Lower lobe of right lung (tissue), 2 donors: Measurements from ENCODE around the gene PTPRN2. TPM values are rescaled to one million over a fixed set of nuclear protein-coding genes. Genes with fewer than 3 reads are reported as not detected.

ENCODE experiments used
- ATAC-seq, 2 donors: fragments of 200-7000 bp; cut with Tn5 transposase; one replicate each; pipeline ENCODE4 v1.9.1; 2020 to 2022; ENCODE audit warnings: mild to moderate bottlenecking in 2 of 2, moderate library complexity in 2 of 2
- DNase-seq: peaks from one replicate; pipeline ENCODE4 v3.0.0-alpha.2; 2020
- H3K27ac ChIP-seq: fragments of 200-600 bp; one replicate; pipeline ENCODE4 v1.8.0; 2022
- H3K27me3 ChIP-seq: fragments of 200-600 bp; one replicate; pipeline ENCODE4 v1.8.0; 2022; ENCODE audit warnings: low read depth
- H3K36me3 ChIP-seq: fragments of 200-600 bp; one replicate; pipeline ENCODE4 v1.8.0; 2022; ENCODE audit warnings: mild to moderate bottlenecking
- H3K4me1 ChIP-seq: fragments of 200-600 bp; one replicate; pipeline ENCODE4 v1.8.0; 2022
- H3K4me3 ChIP-seq: fragments of 200-600 bp; one replicate; pipeline ENCODE4 v1.8.0; 2022; ENCODE audit warnings: mild to moderate bottlenecking
- H3K9me3 ChIP-seq: fragments of 200-600 bp; one replicate; pipeline ENCODE4 v1.8.0; 2022
- CTCF ChIP-seq: fragments of 200-600 bp; IDR thresholded peaks from one replicate; pipeline ENCODE4 v1.8.0; 2022; ENCODE audit warnings: antibody characterized with exemption, mild to moderate bottlenecking
- intact Hi-C: fragments of 100-400 bp; cut with DNase I; formaldehyde crosslinking; loops from one replicate; pipeline ENCODE4 v1.11.0; 2022
- total RNA-seq: library from RNA; stranded (reverse); fragmentation: NEBNext Ultra II Directional; extraction: Animal tissue kit (Norgen Biotek cat#: 25700); gene quantifications from one replicate; pipeline ENCODE4 v1.2.1, GENCODE V29; 2021
- donor health status: DM: no; HTN: yes; CAD: no; lungs with severe emphysema.

The PTPRN2 gene
- total RNA-seq, 1 donor from 2014 or later, result 6.8 TPM

GRCh38 chr7:158357898-158358821, 229.5 kb downstream of the PTPRN2 start:
- H3K27me3 ChIP-seq, result no peaks in the 10 kb centered on the region
- H3K4me3 ChIP-seq, result no peak overlapping the region
- ATAC-seq (peak in 1 of 2 donors; percentile 10), DNase-seq (no peak)
- no peaks in the 10 kb centered on the region for H3K4me1 ChIP-seq
- no peaks in the 10 kb centered on the region for H3K36me3 ChIP-seq
- TF ChIP-seq CTCF, result no peak
- intact Hi-C loops, result no loop called here
- no peak overlapping the region for H3K27ac ChIP-seq
- peaks cover 7% of the 10 kb centered on the region for H3K9me3 ChIP-seq

- DNase-seq (no peak), ATAC-seq (no peak)
- Histone ChIP-seq H3K4me1 (no peaks in the 10 kb centered on the region), H3K36me3 (no peaks in the 10 kb centered on the region), H3K9me3 (peaks cover 7% of the 10 kb centered on the region), H3K4me3 (no peak overlapping the region), H3K27me3 (no peaks in the 10 kb centered on the region), H3K27ac (no peak overlapping the region)
- no peak for TF ChIP-seq CTCF
- intact Hi-C loops, result no loop called here
These were observed 230.3 kb downstream of the PTPRN2 start for GRCh38 chr7:158357106-158357897.

- no peak for TF ChIP-seq CTCF
- H3K9me3 ChIP-seq, result peaks cover 7% of the 10 kb centered on the region
- no peak for ATAC-seq
- no peak overlapping the region for H3K4me3 ChIP-seq
- intact Hi-C loops, result no loop called here
- no peak for DNase-seq
- H3K36me3 ChIP-seq, result no peaks in the 10 kb centered on the region
- no peaks in the 10 kb centered on the region for H3K27me3 ChIP-seq
- H3K4me1 ChIP-seq, result no peaks in the 10 kb centered on the region
- H3K27ac ChIP-seq, result no peak overlapping the region
These were observed 231.2 kb downstream of the PTPRN2 start for GRCh38 chr7:158356454-158356853.

- ATAC-seq, result no peak
- no peak for DNase-seq
- Histone ChIP-seq H3K27ac (no peak overlapping the region), H3K9me3 (peaks cover 7% of the 10 kb centered on the region), H3K4me3 (no peak overlapping the region), H3K4me1 (no peaks in the 10 kb centered on the region), H3K27me3 (no peaks in the 10 kb centered on the region), H3K36me3 (no peaks in the 10 kb centered on the region)
- intact Hi-C loops, result no loop called here
- no peak for TF ChIP-seq CTCF
These were observed 232.1 kb downstream of the PTPRN2 start for GRCh38 chr7:158355456-158356065.

GRCh38 chr7:158354861-158355260, 232.8 kb downstream of the PTPRN2 start:
- Histone ChIP-seq H3K9me3 (peaks cover 7% of the 10 kb centered on the region), H3K27me3 (no peaks in the 10 kb centered on the region), H3K4me3 (no peak overlapping the region), H3K4me1 (no peaks in the 10 kb centered on the region), H3K27ac (no peak overlapping the region), H3K36me3 (no peaks in the 10 kb centered on the region)
- DNase-seq, result no peak
- no peak for TF ChIP-seq CTCF
- ATAC-seq, result no peak
- intact Hi-C loops, result no loop called here
